HG03460 (cell line): ENCODE data around the gene SLC39A11.

Experiments
- ATAC-seq: cut with Tn5 transposase; IDR thresholded peaks from one replicate; pipeline ENCODE4 v1.9.1; 2021; ENCODE audit not compliant: unreplicated experiment

Gene SLC39A11

GRCh38 chr17:72667096-72668063, 425.1 kb downstream of the SLC39A11 start:
- no peak for ATAC-seq

DNA sequence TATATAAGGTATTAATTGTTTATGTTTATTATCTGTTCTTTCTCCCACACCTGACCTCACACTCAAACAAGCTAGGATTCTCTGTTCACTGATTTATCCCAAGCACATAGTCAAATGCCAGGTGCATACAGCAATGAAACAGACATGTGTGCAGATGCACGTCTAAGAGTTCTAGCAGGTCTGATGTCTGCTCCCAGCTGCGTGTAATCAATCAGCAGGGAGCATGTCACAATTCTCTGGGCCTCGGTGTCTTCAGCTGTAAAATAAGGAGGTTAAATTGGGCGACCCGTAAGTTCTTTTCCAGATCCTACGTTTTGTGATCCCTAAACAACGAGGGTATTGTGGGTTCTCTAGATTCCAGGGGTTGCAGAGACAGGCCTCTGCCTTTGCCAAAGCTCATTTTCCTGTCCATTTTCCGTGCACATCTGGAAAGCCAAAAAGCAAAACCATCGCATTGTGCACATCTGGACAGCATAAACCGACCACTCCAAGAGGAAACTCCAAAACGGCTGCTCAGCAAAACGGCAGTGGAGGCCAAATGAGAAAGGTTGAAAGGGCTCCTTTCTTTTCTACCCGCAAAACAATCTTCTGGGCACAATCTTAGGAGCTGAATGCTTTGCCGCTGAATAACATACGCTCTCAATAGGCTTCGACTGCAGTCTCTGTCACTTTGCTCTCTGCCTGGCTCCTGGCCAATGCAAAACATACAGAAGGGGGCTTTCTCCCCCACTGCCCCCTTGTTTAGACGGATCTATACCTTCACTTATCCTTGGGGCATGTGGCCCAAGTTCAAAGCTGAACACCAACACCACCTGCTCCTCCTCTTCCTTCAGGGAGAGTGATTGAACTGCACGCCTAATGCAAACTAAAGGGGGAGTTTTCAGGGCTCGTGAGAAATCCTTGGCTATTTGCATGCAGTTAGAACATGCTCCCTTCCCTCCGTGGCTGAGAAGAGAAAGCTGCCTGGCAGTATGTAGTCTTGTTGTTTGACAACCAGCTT, 426.3 kb downstream of the SLC39A11 start:
- ATAC-seq: no peak

DNA sequence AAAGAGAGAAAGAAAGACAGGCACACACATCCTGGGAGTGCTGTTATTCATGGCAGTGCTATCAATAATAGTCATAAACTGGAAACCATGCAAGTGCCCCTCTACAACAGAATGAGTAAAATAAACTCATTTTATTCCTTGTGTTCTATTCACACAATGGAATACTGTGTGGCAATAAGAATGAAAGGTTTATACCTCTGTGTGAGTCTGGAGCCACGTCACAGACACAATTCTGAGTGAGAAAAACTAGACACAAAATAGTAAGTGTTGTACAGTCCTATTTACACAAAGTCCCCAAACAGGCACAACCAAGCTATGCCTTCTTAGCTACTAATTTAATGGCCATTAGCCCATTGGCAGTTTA, 429.7 kb downstream of the SLC39A11 start:
- no peak for ATAC-seq

- ATAC-seq: no peak
Measured at GRCh38 chr17:72661945-72662826, 430.3 kb downstream of the SLC39A11 start.

- no peak for ATAC-seq
Measured at GRCh38 chr17:72661116-72661944, 431.2 kb downstream of the SLC39A11 start.

- ATAC-seq: no peak
Measured at GRCh38 chr17:72660274-72661115, 432.0 kb downstream of the SLC39A11 start.

DNA sequence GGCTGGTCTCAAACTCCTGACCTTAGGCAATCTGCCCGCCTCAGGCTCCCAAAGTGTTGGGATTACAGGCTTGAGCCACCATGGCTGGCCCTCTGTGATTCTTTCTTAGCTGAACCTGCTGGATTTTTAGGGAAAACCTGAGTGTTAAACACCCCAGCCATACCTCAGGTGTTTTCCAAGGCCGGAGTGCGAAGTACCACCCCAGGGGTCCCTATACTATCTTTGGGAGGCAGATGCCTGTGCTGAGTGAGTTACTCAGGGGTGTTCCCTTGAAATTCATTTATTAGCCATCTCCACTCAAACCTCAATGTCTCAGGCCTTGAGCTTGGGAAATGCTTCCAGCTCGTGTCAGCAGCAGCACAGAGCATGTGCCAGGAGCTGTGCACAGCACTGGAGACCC, 432.7 kb downstream of the SLC39A11 start:
- ATAC-seq: no peak

DNA sequence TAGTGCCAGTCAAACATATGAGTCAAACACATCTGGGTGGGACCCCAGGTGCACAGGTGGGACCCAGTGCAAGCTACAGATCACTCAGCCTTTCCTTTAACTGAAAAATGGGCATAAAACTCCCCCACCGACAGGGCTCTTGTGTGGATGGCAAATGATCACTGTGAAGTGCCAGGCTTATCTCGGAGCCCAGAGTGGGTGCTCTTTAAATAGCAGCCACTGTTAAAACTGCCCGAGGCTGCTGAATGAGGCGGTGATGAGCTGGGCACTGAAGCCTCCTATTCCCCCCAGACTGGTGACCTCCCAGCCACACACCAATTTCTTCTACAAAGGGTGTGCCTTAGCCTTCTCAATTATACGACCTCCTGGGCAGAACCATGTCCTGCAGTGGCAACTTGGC, 433.8 kb downstream of the SLC39A11 start:
- no peak for ATAC-seq

DNA sequence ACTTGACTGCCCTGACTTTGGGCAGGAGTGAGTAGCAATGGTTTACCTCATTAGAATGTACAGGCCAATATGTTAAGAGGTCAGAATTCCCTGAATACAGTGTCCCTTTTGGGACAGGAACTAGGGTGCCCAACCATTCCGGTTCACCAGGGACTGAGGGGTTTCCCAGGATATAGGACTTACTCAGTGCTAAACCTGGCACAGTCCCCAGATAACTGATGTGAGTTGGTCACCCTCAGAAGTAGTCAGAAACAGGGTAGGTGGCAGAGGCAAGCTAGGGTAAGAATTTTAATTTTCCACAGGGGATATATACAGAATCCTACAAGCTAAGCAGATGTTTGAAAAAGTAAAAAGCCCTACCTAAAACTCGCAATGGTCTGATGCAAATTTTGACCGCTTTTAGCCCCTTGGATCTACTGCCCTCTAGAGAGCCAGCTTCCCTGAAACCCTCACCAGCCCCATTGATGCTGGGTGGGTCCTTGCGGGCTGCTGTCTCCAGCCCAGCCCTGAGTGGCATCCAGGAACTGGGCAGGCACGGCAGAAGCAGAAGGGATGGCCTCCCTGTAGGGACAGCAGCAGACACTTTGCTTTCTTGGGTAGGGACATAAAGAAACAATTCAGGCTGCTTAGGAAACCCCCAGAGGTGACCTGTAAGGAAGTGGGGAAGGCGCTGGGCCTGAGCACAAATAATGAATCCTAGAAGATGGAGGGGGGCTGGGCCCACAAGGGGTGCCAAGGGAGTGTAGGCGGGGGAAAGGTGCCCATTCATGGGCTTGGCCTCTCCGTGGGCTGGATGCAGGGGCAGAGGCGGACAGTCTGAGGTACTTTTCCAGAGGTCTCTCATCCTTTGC, 434.8 kb downstream of the SLC39A11 start:
- ATAC-seq: no peak

DNA sequence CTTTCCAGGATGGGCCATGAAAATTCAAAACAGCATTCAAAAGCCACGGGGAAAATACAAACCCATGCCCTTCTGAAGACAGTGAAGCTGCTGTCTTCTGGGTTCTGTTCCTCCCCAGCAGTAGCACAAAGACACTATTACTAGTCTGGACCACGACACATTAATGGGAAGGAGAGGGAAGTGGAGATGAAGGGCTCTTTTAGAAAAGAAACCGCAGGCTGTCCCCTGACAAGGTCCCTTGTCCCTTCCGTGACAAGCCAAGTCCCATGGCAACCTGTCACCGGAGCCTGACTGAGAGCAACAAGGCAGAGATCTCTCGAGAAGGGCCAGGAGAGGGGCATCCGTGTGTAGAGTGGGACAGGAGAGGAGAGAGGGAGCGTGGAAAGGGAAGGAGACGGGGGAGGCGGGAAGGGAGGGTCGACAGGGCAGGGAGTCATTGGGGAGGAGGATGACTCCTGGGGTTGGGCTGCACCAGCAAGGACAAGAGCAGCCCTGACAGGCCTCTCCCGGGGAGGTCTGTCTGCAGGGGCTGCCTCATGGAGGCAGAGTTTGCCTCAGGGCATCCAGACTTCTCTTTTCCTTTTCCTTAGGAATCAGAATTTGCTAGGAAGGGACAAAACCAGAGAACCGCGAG, 436.2 kb downstream of the SLC39A11 start:
- ATAC-seq: no peak

DNA sequence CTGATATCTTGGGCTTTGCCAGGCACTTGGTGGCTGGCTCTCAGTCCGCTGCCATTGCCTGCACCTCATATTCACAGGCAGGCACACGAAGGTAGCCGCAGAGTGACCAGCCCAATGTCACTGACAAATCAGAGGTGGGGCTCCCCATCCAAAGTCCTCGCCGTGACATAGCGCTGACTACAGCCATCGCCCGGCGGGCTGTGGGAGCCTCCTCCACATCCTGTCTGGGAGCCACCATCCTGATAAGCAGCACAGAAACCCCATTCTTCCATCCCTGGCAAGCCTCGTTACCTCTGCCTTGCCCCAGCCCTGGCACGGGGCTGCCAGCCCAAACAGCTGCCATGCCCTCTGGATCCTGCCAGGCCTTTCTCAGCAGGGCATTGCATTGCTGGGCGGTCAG, 437.8 kb downstream of the SLC39A11 start:
- no peak for ATAC-seq

- ATAC-seq: no peak
Measured at GRCh38 chr17:72651988-72652387, 440.5 kb downstream of the SLC39A11 start.

DNA sequence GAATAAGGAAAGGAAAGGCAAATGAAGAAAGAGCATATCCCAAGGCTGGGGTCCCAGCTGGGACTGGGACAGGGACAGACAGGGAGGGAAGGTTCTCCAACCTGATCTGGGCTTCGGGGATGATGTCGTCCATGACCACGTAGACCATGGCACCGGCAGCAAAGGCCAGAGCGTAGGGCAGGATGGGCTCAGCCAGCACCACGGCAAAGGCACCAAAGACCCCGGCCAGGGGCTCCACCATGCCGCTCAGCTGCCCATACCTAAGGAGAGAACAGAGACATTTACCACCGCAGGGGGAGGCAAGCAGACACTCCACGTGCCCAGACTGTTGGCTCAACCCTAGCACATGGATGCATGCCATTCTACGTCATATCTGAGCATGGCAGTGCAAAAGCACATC, 443.8 kb downstream of the SLC39A11 start:
- ATAC-seq: no peak

- no peak for ATAC-seq
Measured at GRCh38 chr17:72646176-72646575, 446.3 kb downstream of the SLC39A11 start.

DNA sequence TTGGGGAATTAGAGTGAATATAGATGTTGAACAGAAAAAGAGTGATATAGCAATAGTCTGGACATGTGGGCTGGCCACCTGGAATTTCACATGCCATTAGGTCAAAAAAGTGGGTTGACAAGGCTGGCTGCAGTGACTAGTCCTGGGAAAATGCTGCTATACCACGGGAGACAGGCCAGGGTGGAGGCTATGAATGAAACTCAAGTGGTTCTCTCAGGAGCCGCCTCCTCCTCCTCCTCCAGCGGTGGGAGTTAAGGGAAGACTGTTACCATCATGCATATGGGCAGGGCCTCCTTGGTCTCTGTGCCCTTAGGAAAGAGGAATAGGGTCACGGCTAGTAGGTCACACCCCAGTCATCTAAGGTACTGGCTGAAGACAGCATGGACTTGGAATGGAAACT, 448.0 kb downstream of the SLC39A11 start:
- no peak for ATAC-seq

GRCh38 chr17:72643575-72644216, 448.8 kb downstream of the SLC39A11 start:
- ATAC-seq: no peak

GRCh38 chr17:72642720-72643119, 449.8 kb downstream of the SLC39A11 start:
- ATAC-seq: no peak
